HepG2 (cell line): ENCODE data around the gene C20orf96. TPM values are rescaled to one million over a fixed set of nuclear protein-coding genes. Genes with fewer than 3 reads are reported as not detected.

Experiments used
- ATAC-seq: fragments of 200-7000 bp; cut with Tn5 transposase; 3 replicates; pipeline ENCODE4 v1.9.1; 2020; ENCODE audit warnings: mild to moderate bottlenecking, moderate library complexity
- BruUV-seq: library from RNA; stranded (reverse); fragments of 400-500 nt; replicated peaks from 2 replicates; lab custom pipeline; 2021; lab: Mats Ljungman, UMichigan
- CTCF ChIA-PET: fragments of 300-600 bp; formaldehyde crosslinking; extraction: SDS; loops from one replicate; lab custom pipeline; 2021; ENCODE audit warnings: low total read pairs, inconsistent platforms, low intra/inter-chr PET ratio; lab: Yijun Ruan, JAX
- POLR2A ChIA-PET: fragments of 350-600 bp; sonication (Branson Sonifier 250); formaldehyde crosslinking; loops from one replicate; lab custom pipeline; 2020; ENCODE audit warnings: antibody characterized with exemption, inconsistent platforms; lab: Yijun Ruan, JAX
- DNase-seq: peaks from one replicate; pipeline ENCODE4 v3.0.0-alpha.2; 2015; ENCODE audit warnings: low spot score
- FAIRE-seq: peaks from 3 replicates; lab custom pipeline; 2011; peaks lifted over from hg19 to GRCh38; lab: Jason Lieb, UNC
- H2AFZ ChIP-seq: one replicate; pipeline ENCODE4 v1.6.1; 2011; ENCODE audit warnings: low read length, inconsistent platforms
- H3K27ac ChIP-seq: fragments of 300-600 bp; 3 replicates; pipeline ENCODE4 v1.8.0; 2011; ENCODE audit warnings: mixed run types, mild to moderate bottlenecking, mixed read lengths, low read length, inconsistent platforms; ENCODE audit not compliant: insufficient read depth; ENCODE audit errors: extremely low read length
- H3K27me3 ChIP-seq, 2 experiments: fragments of 200-600 bp in 1 of 2; 2 replicates in 1 of 2; 3 replicates in 1 of 2; pipeline versions ENCODE4 v1.6.0 to v1.8.0; 2011; ENCODE audit warnings: low read length in 2 of 2, mild to moderate bottlenecking in 2 of 2, moderate library complexity in 2 of 2, inconsistent platforms in 1 of 2; ENCODE audit not compliant: insufficient read depth in 2 of 2, control insufficient read depth in 1 of 2
- H3K36me3 ChIP-seq, 2 experiments: fragments of 200-600 bp in 1 of 2; replicated peaks in 1 of 2; 2 replicates in 1 of 2; 3 replicates in 1 of 2; pipeline versions ENCODE4 v1.5.1 to v1.8.0; 2011; ENCODE audit warnings: low read length in 2 of 2, inconsistent platforms in 1 of 2; ENCODE audit not compliant: insufficient read depth in 2 of 2, control insufficient read depth in 1 of 2
- H3K4me1 ChIP-seq: 2 replicates; pipeline ENCODE4 v1.5.1; 2012; ENCODE audit warnings: low read length, inconsistent platforms; ENCODE audit not compliant: insufficient read depth
- H3K4me2 ChIP-seq: 2 replicates; pipeline ENCODE4 v1.6.0; 2011; ENCODE audit warnings: low read depth, low read length, inconsistent platforms
- H3K4me3 ChIP-seq, 3 experiments: fragments of 200-600 bp in 1 of 3; sonication (generic), shearing (Covaris generic) in 1 of 3; replicated peaks in 1 of 3; 2 replicates each; pipeline ENCODE4 v1.5.1; 2011 to 2016; ENCODE audit warnings: low read length in 3 of 3, inconsistent platforms in 2 of 3, low read depth in 2 of 3, mild to moderate bottlenecking in 2 of 3, control low read depth in 1 of 3, mixed read lengths in 1 of 3; ENCODE audit not compliant: insufficient read depth in 1 of 3
- H3K79me2 ChIP-seq: one replicate; pipeline ENCODE4 v1.6.1; 2011; ENCODE audit warnings: low read length, inconsistent platforms; ENCODE audit not compliant: insufficient read depth
- H3K9ac ChIP-seq: 2 replicates; pipeline ENCODE4 v1.6.0; 2011; ENCODE audit warnings: mild to moderate bottlenecking, low read depth, low read length, inconsistent platforms; ENCODE audit not compliant: insufficient read depth
- H3K9me3 ChIP-seq: 2 replicates; pipeline ENCODE4 v1.5.1; 2012; ENCODE audit warnings: mild to moderate bottlenecking, low read length
- H4K20me1 ChIP-seq: 2 replicates; pipeline ENCODE4 v1.6.0; 2011; ENCODE audit warnings: inconsistent platforms, mild to moderate bottlenecking, low read length, moderate library complexity; ENCODE audit not compliant: insufficient read depth
- FOXP1 ChIP-seq, 2 experiments: fragments of 450-650 bp in 1 of 2; IDR thresholded peaks; 2 replicates each; pipeline ENCODE4 v1.6.1; 2017 to 2018; ENCODE audit warnings: antibody characterized with exemption in 1 of 2
- KAT8 ChIP-seq: IDR thresholded peaks from 2 replicates; pipeline ENCODE4 v1.6.1; 2016; ENCODE audit warnings: missing genetic modification reagents, missing compliant biosample characterization
- PHB2 ChIP-seq: fragments of 450-650 bp; IDR thresholded peaks from 2 replicates; pipeline ENCODE4 v1.6.1; 2018; ENCODE audit not compliant: partially characterized antibody
- SIN3A ChIP-seq: IDR thresholded peaks from 2 replicates; pipeline ENCODE4 v1.6.1; 2011; ENCODE audit warnings: low read depth, mild to moderate bottlenecking, control low read depth, low read length, borderline replicate concordance
- SMAD1 ChIP-seq: sonication (generic); formaldehyde crosslinking; IDR thresholded peaks from 2 replicates; pipeline ENCODE4 v1.4.0; 2020; ENCODE audit warnings: missing genetic modification reagents, low read depth, mild to moderate bottlenecking, borderline replicate concordance
- SP5 ChIP-seq: IDR thresholded peaks from 2 replicates; pipeline ENCODE4 v1.6.1; 2016; ENCODE audit warnings: low read depth, borderline replicate concordance
- ZNF296 ChIP-seq: sonication (generic); formaldehyde crosslinking; conservative IDR thresholded peaks from 2 replicates; pipeline ENCODE4 v1.5.0; 2020; ENCODE audit warnings: mild to moderate bottlenecking, missing genetic modification reagents
- ZNF737 ChIP-seq: sonication (generic); formaldehyde crosslinking; IDR thresholded peaks from 2 replicates; pipeline ENCODE4 v1.5.0; 2020; ENCODE audit warnings: missing genetic modification reagents, mild to moderate bottlenecking, borderline replicate concordance
- WGBS: methylation state at CpG from one replicate; pipeline ENCODE4 v1.1.6; 2017; ENCODE audit warnings: low lambda C conversion rate; 5-methylcytosine and 5-hydroxymethylcytosine counted together
- in situ Hi-C: cut with HindIII; loops from 2 replicates; pipeline ENCODE4 v1.10.0; 2017; ENCODE audit warnings: low pct_unique_long_range_greater_than_20kb; ENCODE audit not compliant: extremely low pct_ligation_motif_present
- intact Hi-C: fragments of 100-400 bp; cut with micrococcal nuclease; formaldehyde crosslinking; loops from one replicate; pipeline ENCODE4 v1.10.0; 2022; ENCODE audit not compliant: unreplicated experiment
- polyA plus RNA-seq, 8 experiments: library from polyadenylated mRNA; depleted of rRNA in 3 of 8; stranded (reverse) in 7 of 8; unstranded in 1 of 8; fragments of >200 nt; fragmentation: Illumina TruSeq in 4 of 8; extraction: Trizol in 4 of 8; gene quantifications; 2 replicates each; pipeline versions ENCODE4 v1.2.1 to v1.2.3, GENCODE V29; 2011 to 2016; ENCODE audit warnings: low read depth in 4 of 8, missing spikeins in 1 of 8, mixed read lengths in 1 of 8; ENCODE audit not compliant: insufficient read depth in 1 of 8
- total RNA-seq, 5 experiments: library from RNA; depleted of rRNA; stranded (reverse); fragments of >200 nt; fragmentation: Illumina TruSeq; extraction: Trizol; gene quantifications; 2 replicates each; pipeline ENCODE4 v1.2.3, GENCODE V29; 2016; ENCODE audit warnings: low read depth in 1 of 5

Gene C20orf96
- total and polyA plus RNA-seq, 2 of the 13 experiments (the other 11 are each of a cell fraction or from before 2014, with no cell fraction given) = 3.8 to 20.6 TPM

- no TSS peak for BruUV-seq
- peaks cover 3 to 12% of the 10 kb centered on the region in 2 experiments; a peak in 4 of 5 replicates for H3K27me3 ChIP-seq
- H2AFZ ChIP-seq = no peak overlapping the region
- no peak overlapping the region for H3K4me3 ChIP-seq
- H3K79me2 ChIP-seq = no peaks in the 10 kb centered on the region
- POLR2A ChIA-PET = interaction anchor here (1.6 kb wide), 1 partner anchor 77 kb away, joined by 4 read pairs; no protein-coding TSS in a partner anchor
- no peak overlapping the region for H3K4me2 ChIP-seq
- no peak for ATAC-seq
- CTCF ChIA-PET = no interaction called here
- intact Hi-C loops = no loop called here
- 0 out of 2 replicates have a peak, but pooled peaks have one; percentile 37 for TF ChIP-seq ZNF296
- no peak for TF ChIP-seq SIN3A
- TF ChIP-seq ZNF737 = no peak
- TF ChIP-seq SP5 (CRISPR knock-in tag) = no peak
- H3K36me3 ChIP-seq = peaks cover 6 to 12% of the 10 kb centered on the region in 2 experiments
- H4K20me1 ChIP-seq = no peaks in the 10 kb centered on the region
- WGBS = 94% methylated on average over 2 of the region's 4 CpGs
- H3K4me1 ChIP-seq = peaks cover 8% of the 10 kb centered on the region
- no peaks in the 10 kb centered on the region for H3K9me3 ChIP-seq
- H3K27ac ChIP-seq = no peak overlapping the region
- DNase-seq = no peak
- in situ Hi-C loops = no loop called here
- FAIRE-seq = no peak
- no peak overlapping the region for H3K9ac ChIP-seq
Observed at GRCh38 chr20:271069-271468, 19.5 kb downstream of the C20orf96 start.

GRCh38 chr20:270517-270916, 20.0 kb downstream of the C20orf96 start:
- no peak for TF ChIP-seq KAT8
- no peak for TF ChIP-seq SMAD1 (CRISPR knock-in tag)
- no peak for TF ChIP-seq FOXP1 (IDR thresholded peaks at IDR 0.05)
- no peak for TF ChIP-seq FOXP1 (CRISPR knock-in tag; IDR thresholded peaks at IDR 0.05)
- no peak for TF ChIP-seq PHB2
- CTCF ChIA-PET = interaction anchor here (1.3 kb wide), 1 partner anchor 12 kb away, joined by 3 read pairs; no protein-coding TSS in a partner anchor
- peaks cover 9% of the 10 kb centered on the region for H3K4me1 ChIP-seq
- H3K4me2 ChIP-seq = no peak overlapping the region
- FAIRE-seq = no peak
- no peak overlapping the region for H3K4me3 ChIP-seq
- in situ Hi-C loops (no loop called here), intact Hi-C loops (no loop called here)
- no peak for ATAC-seq
- POLR2A ChIA-PET = interaction anchor here (1.6 kb wide), 1 partner anchor 77 kb away, joined by 4 read pairs; no protein-coding TSS in a partner anchor
- H3K36me3 ChIP-seq = peaks cover 1 to 6% of the 10 kb centered on the region in 2 experiments; a peak in 2 of 5 replicates
- H4K20me1 ChIP-seq = no peaks in the 10 kb centered on the region
- BruUV-seq = no TSS peak
- no peaks in the 10 kb centered on the region for H3K79me2 ChIP-seq
- H3K27me3 ChIP-seq = peaks cover 3 to 16% of the 10 kb centered on the region in 2 experiments; a peak in 4 of 5 replicates
- no peak for DNase-seq
- no peak overlapping the region for H3K9ac ChIP-seq
- 87% methylated on average over 4 of the region's 5 CpGs for WGBS
- no peak overlapping the region for H3K27ac ChIP-seq
- no peaks in the 10 kb centered on the region for H3K9me3 ChIP-seq
- no peak overlapping the region for H2AFZ ChIP-seq
